ENCODE results near the gene KRTAP3-1. TPM values are rescaled to one million over a fixed set of nuclear protein-coding genes. Genes with fewer than 3 reads are reported as not detected.

KRTAP3-1 gene
- polyA plus RNA-seq, 1 experiment: not detected

DNA sequence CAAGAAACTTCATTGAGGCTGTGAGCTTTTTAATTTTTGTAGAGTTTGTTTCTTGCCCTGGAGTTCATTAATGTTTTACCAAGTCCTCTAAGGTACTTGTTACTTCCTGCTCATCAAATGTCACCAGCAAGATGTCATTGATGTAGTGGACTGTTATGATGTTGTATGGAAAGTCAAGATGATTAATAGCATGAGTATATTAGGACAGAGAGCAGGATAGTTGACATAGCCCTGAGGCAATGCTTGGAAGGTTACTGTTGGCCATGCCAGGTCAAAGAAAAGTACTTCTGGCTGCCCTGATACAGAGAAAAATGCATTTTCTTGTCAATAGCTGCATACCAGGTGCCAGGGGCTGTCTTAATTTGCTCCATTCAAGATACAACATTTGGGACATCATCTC is 11.4 kb upstream of the KRTAP3-1 start:
- Histone ChIP-seq H3K36me3 (ENCODE audit: control insufficient read depth, insufficient read depth, low read length) (no peaks in the 10 kb centered on the region), H3K27me3 (ENCODE audit: control insufficient read depth, insufficient read depth, low read length) (no peaks in the 10 kb centered on the region), H3K4me3 (ENCODE audit: low read depth, low read length) (no peak overlapping the region)
- ChIA-PET CTCF (no interaction called here), POLR2A (no interaction called here)
- DNase-seq (ENCODE audit: low read depth): no peak
- TF ChIP-seq CTCF (IDR thresholded peaks at IDR 0.05; ENCODE audit: insufficient read depth, low read depth, low read length): no peak

GRCh38 chr17:41019415-41019814 is 10.5 kb upstream of the KRTAP3-1 start:
- H3K4me3 ChIP-seq (ENCODE audit: low read depth, low read length): no peak overlapping the region
- no peaks in the 10 kb centered on the region for H3K27me3 ChIP-seq (ENCODE audit: control insufficient read depth, insufficient read depth, low read length)
- TF ChIP-seq CTCF (IDR thresholded peaks at IDR 0.05; ENCODE audit: insufficient read depth, low read depth, low read length): no peak
- ChIA-PET CTCF (interaction anchor here (0.8 kb wide), 1 partner anchor 477 kb away, joined by 3 read pairs; no protein-coding TSS in a partner anchor), POLR2A (interaction anchor here (0.6 kb wide), 1 partner anchor 266 kb away, joined by 5 read pairs; no protein-coding TSS in a partner anchor)
- DNase-seq (ENCODE audit: low read depth): no peak
- H3K36me3 ChIP-seq (ENCODE audit: control insufficient read depth, insufficient read depth, low read length): no peaks in the 10 kb centered on the region

DNA sequence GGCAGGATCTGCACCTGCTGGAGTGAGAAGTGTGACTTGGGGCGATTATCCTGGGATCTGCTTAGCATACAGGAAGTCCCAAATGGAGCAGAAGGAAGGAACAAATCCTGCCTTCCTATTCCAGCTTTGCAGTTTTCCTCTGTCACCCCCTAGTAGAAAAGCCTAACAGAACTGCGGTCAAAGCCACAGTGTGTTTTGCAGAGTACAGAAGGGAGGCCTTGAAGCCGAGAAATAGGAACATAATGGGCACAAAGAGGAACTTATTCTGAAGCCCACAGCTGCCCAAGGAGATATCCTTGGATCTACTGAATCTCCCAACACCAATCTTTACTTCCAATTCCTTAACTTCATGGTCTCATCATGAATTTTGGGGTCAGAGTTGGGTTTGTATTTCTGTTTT is 9.6 kb upstream of the KRTAP3-1 start:
- Histone ChIP-seq H3K4me3 (ENCODE audit: low read depth, low read length) (no peak overlapping the region), H3K27me3 (ENCODE audit: control insufficient read depth, insufficient read depth, low read length) (no peaks in the 10 kb centered on the region), H3K36me3 (ENCODE audit: control insufficient read depth, insufficient read depth, low read length) (no peaks in the 10 kb centered on the region)
- CTCF ChIA-PET: interaction anchor here (0.6 to 1.2 kb wide), 4 partner anchors 10 to 727 kb away, joined by 3 to 5 read pairs (median 3); no protein-coding TSS in a partner anchor
- DNase-seq (ENCODE audit: low read depth): no peak
- POLR2A ChIA-PET: interaction anchor here (0.6 kb wide), 1 partner anchor 40 kb away, joined by 5 read pairs; no protein-coding TSS in a partner anchor
- TF ChIP-seq CTCF (IDR thresholded peaks at IDR 0.05; ENCODE audit: insufficient read depth, low read depth, low read length): no peak

DNA sequence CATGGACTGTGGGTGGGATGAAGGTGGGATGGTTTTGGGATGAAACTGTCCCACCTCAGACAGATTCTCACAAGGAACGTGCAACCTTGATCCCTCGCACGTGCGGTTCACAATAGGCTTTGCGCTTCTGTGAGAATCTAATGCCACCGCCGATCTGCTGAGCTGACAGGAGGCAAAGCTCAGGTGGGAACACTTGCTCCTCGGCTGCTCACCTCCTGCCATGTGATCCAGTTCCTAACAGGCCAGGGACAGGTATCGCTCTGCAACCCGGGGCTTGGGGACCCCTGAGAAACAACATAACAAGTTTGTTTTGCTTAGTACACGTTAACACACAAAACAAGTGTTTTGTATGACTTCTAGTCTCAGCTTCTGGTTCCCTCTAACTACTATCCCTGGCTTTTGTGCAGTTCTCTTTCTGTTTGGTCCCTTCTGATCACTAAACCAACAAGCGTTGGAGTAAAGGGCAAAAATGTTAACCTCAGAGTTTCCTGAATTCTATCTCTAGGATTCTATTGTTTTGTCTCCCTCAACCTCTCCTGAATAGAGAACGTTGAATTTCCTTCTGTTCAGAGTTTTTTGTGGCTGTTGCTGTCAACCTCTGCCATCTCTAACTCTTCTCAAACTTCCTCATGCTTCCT is 7.8 kb upstream of the KRTAP3-1 start:
- POLR2A ChIA-PET: no interaction called here
- Histone ChIP-seq H3K27me3 (ENCODE audit: control insufficient read depth, insufficient read depth, low read length) (no peaks in the 10 kb centered on the region), H3K36me3 (ENCODE audit: control insufficient read depth, insufficient read depth, low read length) (no peaks in the 10 kb centered on the region), H3K4me3 (ENCODE audit: low read depth, low read length) (no peak overlapping the region)
- no peak for TF ChIP-seq CTCF (IDR thresholded peaks at IDR 0.05; ENCODE audit: insufficient read depth, low read depth, low read length)
- CTCF ChIA-PET: interaction anchor here (0.6 to 1.3 kb wide), 3 partner anchors 43 to 631 kb away, joined by 3 to 4 read pairs (median 3); no protein-coding TSS in a partner anchor
- DNase-seq (ENCODE audit: low read depth): no peak

- TF ChIP-seq CTCF (IDR thresholded peaks at IDR 0.05; ENCODE audit: insufficient read depth, low read depth, low read length): no peak
- no peak for DNase-seq (ENCODE audit: low read depth)
- ChIA-PET CTCF (interaction anchor here (1.0 to 1.3 kb wide), 3 partner anchors 8 to 632 kb away, joined by 3 to 4 read pairs (median 3); no protein-coding TSS in a partner anchor), POLR2A (no interaction called here)
- Histone ChIP-seq H3K27me3 (ENCODE audit: control insufficient read depth, insufficient read depth, low read length) (no peaks in the 10 kb centered on the region), H3K4me3 (ENCODE audit: low read depth, low read length) (no peak overlapping the region), H3K36me3 (ENCODE audit: control insufficient read depth, insufficient read depth, low read length) (no peaks in the 10 kb centered on the region)
Observed at GRCh38 chr17:41015454-41015853, 6.5 kb upstream of the KRTAP3-1 start.
